GM12878 (cell line): ENCODE results near the gene FUT7. TPM values are rescaled to one million over a fixed set of nuclear protein-coding genes. Genes with fewer than 3 reads are reported as not detected.

Experiments
- ATAC-seq: fragments of 200-7000 bp; cut with Tn5 transposase; 3 replicates; pipeline ENCODE4 v1.9.1; 2020; ENCODE audit warnings: mild to moderate bottlenecking, moderate library complexity
- BruUV-seq: library from RNA; stranded (reverse); fragments of 400-500 nt; replicated peaks from 2 replicates; lab custom pipeline; 2021; lab: Mats Ljungman, UMichigan
- CTCF ChIA-PET: fragments of 300-600 bp; sonication (Branson Sonifier 250); formaldehyde crosslinking; extraction: SDS; loops from one replicate; lab custom pipeline; 2021; ENCODE audit warnings: inconsistent platforms; lab: Yijun Ruan, JAX
- POLR2A ChIA-PET: fragments of 350-600 bp; formaldehyde crosslinking; extraction: SDS; loops from one replicate; lab custom pipeline; 2021; ENCODE audit warnings: inconsistent platforms; lab: Charles Lee
- RAD21 ChIA-PET: fragments of 300-600 bp; sonication (Branson Sonifier 250); formaldehyde crosslinking; loops from one replicate; lab custom pipeline; 2023; ENCODE audit warnings: antibody characterized with exemption; ENCODE audit not compliant: unreplicated experiment; lab: Charles Lee
- SMC1A ChIA-PET: fragments of 300-600 bp; sonication (Branson Sonifier 250); formaldehyde crosslinking; loops from one replicate; lab custom pipeline; 2023; ENCODE audit not compliant: unreplicated experiment, uncharacterized antibody; lab: Charles Lee
- DNase-seq: peaks from one replicate; pipeline ENCODE4 v3.0.0-alpha.2; 2011; ENCODE audit warnings: low read depth, low spot score
- FAIRE-seq: peaks from 3 replicates; lab custom pipeline; 2011; peaks lifted over from hg19 to GRCh38; lab: Jason Lieb, UNC
- H2AFZ ChIP-seq: 2 replicates; pipeline ENCODE4 v1.6.0; 2011; ENCODE audit warnings: low read depth, low read length, control low read depth; ENCODE audit not compliant: control insufficient read depth
- H3K27ac ChIP-seq: 2 replicates; pipeline ENCODE4 v1.5.1; 2011; ENCODE audit warnings: control low read depth; ENCODE audit not compliant: control insufficient read depth, insufficient read depth
- H3K27me3 ChIP-seq, 2 experiments: replicated peaks in 1 of 2; 2 replicates each; pipeline versions ENCODE4 v1.6.0 to v1.6.1; 2011; ENCODE audit warnings: low read length in 1 of 2; ENCODE audit not compliant: control insufficient read depth in 2 of 2, insufficient read depth in 2 of 2
- H3K36me3 ChIP-seq, 2 experiments: 2 replicates each; pipeline ENCODE4 v1.5.1; 2011; ENCODE audit warnings: low read length in 1 of 2; ENCODE audit not compliant: control insufficient read depth in 2 of 2, insufficient read depth in 2 of 2
- H3K4me1 ChIP-seq: 2 replicates; pipeline ENCODE4 v1.6.1; 2011; ENCODE audit warnings: mild to moderate bottlenecking, low read length, moderate library complexity, mixed read lengths; ENCODE audit not compliant: control insufficient read depth, insufficient read depth
- H3K4me2 ChIP-seq: 2 replicates; pipeline ENCODE4 v1.6.0; 2011; ENCODE audit warnings: control low read depth; ENCODE audit not compliant: control insufficient read depth, insufficient read depth
- H3K4me3 ChIP-seq: fragments of 200-600 bp; sonication (generic); 2 replicates; pipeline ENCODE4 v1.5.1; 2016
- H3K79me2 ChIP-seq: 2 replicates; pipeline ENCODE4 v1.6.0; 2011; ENCODE audit warnings: low read length; ENCODE audit not compliant: control insufficient read depth, insufficient read depth
- H3K9ac ChIP-seq: 2 replicates; pipeline ENCODE4 v1.8.0; 2011; ENCODE audit warnings: low read length, control low read depth, mixed read lengths; ENCODE audit not compliant: control insufficient read depth, insufficient read depth
- H3K9me3 ChIP-seq: replicated peaks from 3 replicates; pipeline ENCODE4 v1.5.1; 2011; ENCODE audit warnings: mild to moderate bottlenecking, low read length; ENCODE audit not compliant: control insufficient read depth, insufficient read depth
- H4K20me1 ChIP-seq: 2 replicates; pipeline ENCODE4 v1.6.0; 2011; ENCODE audit not compliant: control insufficient read depth, insufficient read depth
- ATF7 ChIP-seq: fragments of 450-650 bp; IDR thresholded peaks from 2 replicates; pipeline ENCODE4 v1.6.1; 2016; ENCODE audit warnings: low read depth, mild to moderate bottlenecking
- CEBPZ ChIP-seq: fragments of 150-350 bp; IDR thresholded peaks from 2 replicates; pipeline ENCODE4 v1.6.1; 2016; ENCODE audit warnings: low read depth, low read length
- CREM ChIP-seq: IDR thresholded peaks from 2 replicates; pipeline ENCODE4 v1.6.1; 2014; ENCODE audit warnings: antibody characterized with exemption, low read depth
- GATAD2B ChIP-seq: fragments of 450-650 bp; conservative IDR thresholded peaks from 2 replicates; pipeline ENCODE4 v1.6.1; 2017; ENCODE audit warnings: low read depth, mild to moderate bottlenecking, moderate library complexity
- HCFC1 ChIP-seq: fragments of 150-350 bp; IDR thresholded peaks from 2 replicates; pipeline ENCODE4 v1.6.1; 2014; ENCODE audit warnings: low read length
- HDGF ChIP-seq: fragments of 450-650 bp; IDR thresholded peaks from 2 replicates; pipeline ENCODE4 v1.6.1; 2016; ENCODE audit warnings: antibody characterized with exemption
- PKNOX1 ChIP-seq: fragments of 450-650 bp; IDR thresholded peaks from 2 replicates; pipeline ENCODE4 v1.6.1; 2016; ENCODE audit warnings: mild to moderate bottlenecking
- RCOR1 ChIP-seq: conservative IDR thresholded peaks from 2 replicates; pipeline ENCODE4 v1.6.1; 2012; ENCODE audit warnings: low read depth, low read length, improper control_type of control experiment
- SIN3A ChIP-seq: IDR thresholded peaks from 2 replicates; pipeline ENCODE4 v1.6.1; 2012; ENCODE audit warnings: low read depth, low read length, improper control_type of control experiment
- SPI1 ChIP-seq: IDR thresholded peaks from 2 replicates; pipeline ENCODE4 v1.6.1; 2011; ENCODE audit warnings: low read depth, mild to moderate bottlenecking, low read length, moderate library complexity, borderline replicate concordance; ENCODE audit not compliant: insufficient read depth
- SREBF2 ChIP-seq: IDR thresholded peaks from 2 replicates; pipeline ENCODE4 v1.6.1; 2012; ENCODE audit warnings: mild to moderate bottlenecking, low read length
- SUPT20H ChIP-seq: IDR thresholded peaks from 2 replicates; pipeline ENCODE4 v1.6.1; 2011; ENCODE audit warnings: low read depth, mild to moderate bottlenecking, low read length, moderate library complexity, borderline replicate concordance; ENCODE audit not compliant: control insufficient read depth
- TBL1XR1 ChIP-seq: IDR thresholded peaks from 2 replicates; pipeline ENCODE4 v1.6.1; 2012; ENCODE audit warnings: low read depth, low read length, improper control_type of control experiment
- USF1 ChIP-seq: IDR thresholded peaks from 2 replicates; pipeline ENCODE4 v1.6.1; 2011; ENCODE audit warnings: borderline replicate concordance, low read depth, mild to moderate bottlenecking, moderate library complexity, mixed read lengths, low read length; ENCODE audit not compliant: insufficient read depth; ENCODE audit errors: extremely low read length
- ZNF687 ChIP-seq: fragments of 450-650 bp; IDR thresholded peaks from 2 replicates; pipeline ENCODE4 v1.6.1; 2017; ENCODE audit warnings: mild to moderate bottlenecking, moderate library complexity
- WGBS: methylation state at CpG from one replicate; pipeline ENCODE4 v1.1.6; 2016; ENCODE audit warnings: low lambda C conversion rate; ENCODE audit not compliant: insufficient replicate concordance, insufficient coverage; ENCODE audit errors: missing lambda C conversion rate; 5-methylcytosine and 5-hydroxymethylcytosine counted together
- in situ Hi-C: fragments of 300-500 bp; cut with MboI; formaldehyde crosslinking; loops from 9 replicates; pipeline ENCODE4 v1.14.3; 2018; ENCODE audit warnings: mixed read lengths
- intact Hi-C: fragments of 100-400 bp; cut with micrococcal nuclease; formaldehyde crosslinking; loops from one replicate; pipeline ENCODE4 v1.14.2; 2022; ENCODE audit not compliant: unreplicated experiment
- polyA plus RNA-seq, 11 experiments: library from polyadenylated mRNA; depleted of rRNA in 4 of 11; unstranded in 6 of 11; stranded (reverse) in 5 of 11; fragments of >200 nt; fragmentation: Nextera tagmentation in 4 of 11; fragmentation: Illumina TruSeq in 1 of 11; extraction: Ambion mirVana in 4 of 11; extraction: Trizol in 1 of 11; gene quantifications; 1 replicate in 1 of 11; 2 replicates in 10 of 11; pipeline versions ENCODE4 v1.2.1 to v1.2.3, GENCODE V29; 2011 to 2016; ENCODE audit warnings: inconsistent platforms in 2 of 11, missing spikeins in 2 of 11, low read depth in 1 of 11
- total RNA-seq, 4 experiments: library from RNA; depleted of rRNA in 3 of 4; stranded (reverse); fragments of >200 nt in 3 of 4; fragmentation: Illumina TruSeq in 1 of 4; extraction: Trizol in 1 of 4; gene quantifications; 2 replicates each; pipeline versions ENCODE4 v1.2.1 to v1.2.3, GENCODE V29; 2013 to 2021

FUT7 gene
- total and polyA plus RNA-seq, 10 of the 15 experiments (the other 5 are each of a cell fraction or from before 2014, with no cell fraction given), result 0.04 to 0.62 (median 0.20) TPM; not detected in 2

GRCh38 chr9:137015976-137016375 is 15.9 kb downstream of the FUT7 start:
- FAIRE-seq, result no peak
- POLR2A ChIA-PET, result no interaction called here
- TF ChIP-seq CREM (no peak), SPI1 (no peak), ATF7 (no peak), CEBPZ (no peak), USF1 (no peak), ZNF687 (no peak), PKNOX1 (no peak), SUPT20H (no peak), GATAD2B (no peak), SREBF2 (no peak), RCOR1 (no peak), HCFC1 (no peak), HDGF (no peak), SIN3A (no peak), TBL1XR1 (no peak)

More at GRCh38 chr9:137015976-137016375, 15.9 kb downstream of the FUT7 start:
- RAD21 ChIA-PET, result no interaction called here
- CTCF ChIA-PET, result no interaction called here
- DNase-seq, result no peak
- no TSS peak for BruUV-seq
- no peaks in the 10 kb centered on the region; the same call in 2 of the 3 replicates for H3K9me3 ChIP-seq
- H3K4me2 ChIP-seq, result no peak overlapping the region
- H4K20me1 ChIP-seq, result no peaks in the 10 kb centered on the region
- H3K79me2 ChIP-seq, result no peaks in the 10 kb centered on the region
- in situ Hi-C loops, result no loop called here
- WGBS, result 71% methylated on average over 15 of the region's 21 CpGs
- intact Hi-C loops, result no loop called here
- H3K9ac ChIP-seq, result no peak overlapping the region
- H3K4me3 ChIP-seq, result no peak overlapping the region
- SMC1A ChIA-PET, result no interaction called here
- H3K27me3 ChIP-seq, result no peaks in the 10 kb centered on the region
- no peaks in the 10 kb centered on the region for H3K36me3 ChIP-seq
- ATAC-seq, result no peak
- no peaks in the 10 kb centered on the region for H3K4me1 ChIP-seq
- H3K27ac ChIP-seq, result no peak overlapping the region
- H2AFZ ChIP-seq, result no peak overlapping the region
